MM.1S (cell line): Measurements from ENCODE around the gene TMEFF2.

Experiments used
- DNase-seq: peaks from one replicate; pipeline ENCODE4 v3.0.0-alpha.2; 2015
- H2AFZ ChIP-seq: fragments of 300-600 bp; sonication (generic); 2 replicates; pipeline ENCODE4 v1.6.0; 2016; ENCODE audit warnings: antibody characterized with exemption, low read length
- H3F3A ChIP-seq: fragments of 300-600 bp; sonication (generic); 2 replicates; pipeline ENCODE4 v1.6.1; 2016; ENCODE audit warnings: mild to moderate bottlenecking, antibody characterized with exemption, low read length, moderate library complexity, mixed read lengths; ENCODE audit not compliant: insufficient read depth
- H3K27ac ChIP-seq: fragments of 300-600 bp; sonication (generic); 2 replicates; pipeline ENCODE4 v1.5.1; 2016; ENCODE audit warnings: mild to moderate bottlenecking, low read length
- H3K27me3 ChIP-seq: fragments of 300-600 bp; sonication (generic); replicated peaks from 2 replicates; pipeline ENCODE4 v1.6.0; 2016; ENCODE audit warnings: low read length; ENCODE audit not compliant: insufficient read depth
- H3K36me3 ChIP-seq: fragments of 300-600 bp; sonication (generic); replicated peaks from 2 replicates; pipeline ENCODE4 v1.6.1; 2016; ENCODE audit warnings: mild to moderate bottlenecking, low read length, mixed read lengths; ENCODE audit not compliant: insufficient read depth
- H3K4me1 ChIP-seq: fragments of 300-600 bp; sonication (generic); 2 replicates; pipeline ENCODE4 v1.6.1; 2016; ENCODE audit warnings: low read length, mixed read lengths
- H3K4me2 ChIP-seq: fragments of 300-600 bp; sonication (generic); 2 replicates; pipeline ENCODE4 v1.6.0; 2016; ENCODE audit warnings: low read depth, low read length
- H3K4me3 ChIP-seq: fragments of 300-600 bp; sonication (generic); 2 replicates; pipeline ENCODE4 v1.5.1; 2016; ENCODE audit warnings: low read length, mixed read lengths
- H3K79me2 ChIP-seq: fragments of 300-600 bp; sonication (generic); 2 replicates; pipeline ENCODE4 v1.6.1; 2016; ENCODE audit warnings: mixed run types, low read length, mixed read lengths
- H3K9ac ChIP-seq: fragments of 300-600 bp; sonication (generic); 2 replicates; pipeline ENCODE4 v1.6.1; 2016; ENCODE audit warnings: low read length, mixed read lengths
- H3K9me2 ChIP-seq: fragments of 300-600 bp; sonication (generic); replicated peaks from 2 replicates; pipeline ENCODE4 v1.6.1; 2016; ENCODE audit warnings: mild to moderate bottlenecking, low read length, mixed read lengths; ENCODE audit not compliant: insufficient read depth
- H3K9me3 ChIP-seq: fragments of 300-600 bp; sonication (generic); replicated peaks from 2 replicates; pipeline ENCODE4 v1.6.1; 2016; ENCODE audit warnings: mild to moderate bottlenecking, low read length, mixed read lengths; ENCODE audit not compliant: insufficient read depth
- H4K20me1 ChIP-seq: fragments of 300-600 bp; sonication (generic); 2 replicates; pipeline ENCODE4 v1.6.1; 2016; ENCODE audit warnings: mild to moderate bottlenecking, low read length, moderate library complexity, mixed read lengths; ENCODE audit not compliant: insufficient read depth
- CTCF ChIP-seq: fragments of 300-600 bp; sonication (generic); IDR thresholded peaks from 2 replicates; pipeline ENCODE4 v1.5.1; 2016; ENCODE audit warnings: antibody characterized with exemption, low read length, mixed read lengths
- EZH2 ChIP-seq: fragments of 300-600 bp; sonication (generic); optimal IDR thresholded peaks from 2 replicates; pipeline ENCODE3; 2017; ENCODE audit warnings: low read depth, mild to moderate bottlenecking, antibody characterized with exemption, low read length, mixed read lengths
- EZH2phosphoT487 ChIP-seq: fragments of 300-600 bp; sonication (generic); IDR thresholded peaks from 2 replicates; pipeline ENCODE4 v1.6.1; 2018; ENCODE audit warnings: antibody characterized with exemption, low read length

The TMEFF2 gene

GRCh38 chr2:192151853-192152252 lies 42.9 kb downstream of the TMEFF2 start:
- H3K79me2 ChIP-seq = no peaks in the 10 kb centered on the region
- H3K36me3 ChIP-seq = no peaks in the 10 kb centered on the region
- no peaks in the 10 kb centered on the region for H3K27me3 ChIP-seq
- no peak overlapping the region for H3K4me2 ChIP-seq
- no peak overlapping the region for H2AFZ ChIP-seq
- no peaks in the 10 kb centered on the region for H3K9me2 ChIP-seq
- no peaks in the 10 kb centered on the region for H3K9me3 ChIP-seq
- no peaks in the 10 kb centered on the region for H4K20me1 ChIP-seq
- H3K4me3 ChIP-seq = no peak overlapping the region
- H3F3A ChIP-seq = no peaks in the 10 kb centered on the region
- no peak for DNase-seq
- no peak overlapping the region for H3K9ac ChIP-seq
- no peak for TF ChIP-seq EZH2phosphoT487
- no peak for TF ChIP-seq EZH2
- no peak for TF ChIP-seq CTCF
- no peak overlapping the region for H3K27ac ChIP-seq
- H3K4me1 ChIP-seq = peaks cover 26% of the 10 kb centered on the region

DNA sequence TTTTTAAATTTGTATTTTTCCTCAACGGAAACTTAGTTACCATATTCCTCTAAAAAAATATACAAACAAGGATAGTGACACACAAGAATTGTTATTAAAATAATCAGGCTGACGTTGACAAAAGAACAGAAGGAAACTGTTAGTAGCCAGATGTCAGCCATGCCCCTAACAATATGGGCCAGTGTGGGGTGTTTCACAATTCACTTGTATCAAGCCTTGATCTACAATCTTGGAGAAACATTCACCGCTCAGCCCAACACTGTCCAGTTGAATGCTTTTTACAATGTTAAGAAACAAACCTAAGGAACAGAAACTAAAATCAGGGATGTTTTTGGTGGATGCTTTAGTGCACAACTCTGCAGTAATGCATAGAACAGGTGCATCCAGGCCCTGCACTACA lies 44.6 kb downstream of the TMEFF2 start:
- H3F3A ChIP-seq = no peaks in the 10 kb centered on the region
- H4K20me1 ChIP-seq = no peaks in the 10 kb centered on the region
- H3K9ac ChIP-seq = no peak overlapping the region
- H3K27me3 ChIP-seq = no peaks in the 10 kb centered on the region
- H3K4me1 ChIP-seq = peaks cover 14% of the 10 kb centered on the region
- H3K36me3 ChIP-seq = no peaks in the 10 kb centered on the region
- no peaks in the 10 kb centered on the region for H3K9me3 ChIP-seq
- no peak overlapping the region for H3K27ac ChIP-seq
- no peaks in the 10 kb centered on the region for H3K9me2 ChIP-seq
- no peak for DNase-seq
- no peak overlapping the region for H3K4me3 ChIP-seq
- H2AFZ ChIP-seq = no peak overlapping the region
- H3K4me2 ChIP-seq = no peak overlapping the region
- no peaks in the 10 kb centered on the region for H3K79me2 ChIP-seq
- TF ChIP-seq EZH2phosphoT487 (no peak), CTCF (no peak), EZH2 (no peak)

- H3K4me2 ChIP-seq = no peak overlapping the region
- no peak overlapping the region for H3K4me3 ChIP-seq
- no peak overlapping the region for H2AFZ ChIP-seq
- no peaks in the 10 kb centered on the region for H3F3A ChIP-seq
- H3K27ac ChIP-seq = no peak overlapping the region
- H3K79me2 ChIP-seq = no peaks in the 10 kb centered on the region
- DNase-seq = no peak
- peaks cover 6% of the 10 kb centered on the region for H3K4me1 ChIP-seq
- no peaks in the 10 kb centered on the region for H3K36me3 ChIP-seq
- H4K20me1 ChIP-seq = no peaks in the 10 kb centered on the region
- TF ChIP-seq CTCF (no peak), EZH2 (no peak), EZH2phosphoT487 (no peak)
- H3K9me2 ChIP-seq = no peaks in the 10 kb centered on the region
- no peaks in the 10 kb centered on the region for H3K27me3 ChIP-seq
- no peaks in the 10 kb centered on the region for H3K9me3 ChIP-seq
- no peak overlapping the region for H3K9ac ChIP-seq
Measured at GRCh38 chr2:192148620-192149321, 46.0 kb downstream of the TMEFF2 start.
